ENCODE measurements around the gene ATG101. TPM values are rescaled to one million over a fixed set of nuclear protein-coding genes. Genes with fewer than 3 reads are reported as not detected.
A peak's percentile ranks its signal among the peaks of the same experiment; 100 is the strongest.

Gene ATG101
- total and polyA plus RNA-seq, 5 donors from 2014 or later: 30.1 to 38.2 (median 33.5) TPM

DNA sequence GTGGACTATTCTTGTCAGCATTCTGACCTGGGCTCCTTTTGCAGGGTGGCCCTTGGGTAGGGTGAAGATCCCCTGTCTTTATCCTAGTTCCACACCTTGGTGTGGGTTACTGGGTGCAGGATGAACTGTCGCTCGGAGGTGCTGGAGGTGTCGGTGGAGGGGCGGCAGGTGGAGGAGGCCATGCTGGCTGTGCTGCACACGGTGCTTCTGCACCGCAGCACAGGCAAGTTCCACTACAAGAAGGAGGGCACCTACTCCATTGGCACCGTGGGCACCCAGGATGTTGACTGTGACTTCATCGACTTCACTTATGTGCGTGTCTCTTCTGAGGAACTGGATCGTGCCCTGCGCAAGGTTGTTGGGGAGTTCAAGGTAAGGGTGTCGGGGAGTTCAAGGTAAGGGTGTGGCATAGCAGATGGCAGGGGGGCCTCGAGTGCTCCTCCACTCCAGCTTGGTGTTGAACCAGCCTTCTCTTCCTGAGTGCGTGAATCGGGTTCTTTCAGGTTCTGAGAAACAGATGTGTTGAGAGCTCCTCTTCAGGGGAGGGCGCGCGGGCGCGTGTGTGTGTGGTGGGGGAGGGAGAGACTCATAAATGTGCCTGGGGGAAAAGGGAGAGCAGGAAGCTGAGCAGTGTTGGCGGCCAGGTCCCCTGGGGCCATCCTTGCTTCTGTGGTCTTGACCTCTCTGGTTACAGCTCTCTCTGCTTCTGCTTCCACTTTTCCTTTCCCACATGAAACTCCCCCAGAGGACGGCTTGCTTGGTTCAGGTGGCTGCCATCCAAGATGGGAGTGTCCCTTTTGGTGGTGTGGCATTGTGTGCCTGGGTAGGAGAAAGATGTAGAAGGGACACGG is 4.0 kb downstream of the ATG101 start:
- Histone ChIP-seq H3K36me3 (ENCODE audit: control insufficient read depth, insufficient read depth, low read length) (peaks cover 49% of the 10 kb centered on the region), H3K4me3 (ENCODE audit: low read depth, low read length) (no peak overlapping the region), H3K27me3 (ENCODE audit: control insufficient read depth, insufficient read depth, low read length) (no peaks in the 10 kb centered on the region), H3K4me1 (ENCODE audit: control insufficient read depth, insufficient read depth, low read length, poor library complexity, severe bottlenecking) (peaks cover 31% of the 10 kb centered on the region), H3K9me3 (ENCODE audit: control insufficient read depth in 2 of 2, low read length in 2 of 2) (no peaks in the 10 kb centered on the region), H3K27ac (ENCODE audit: insufficient read depth, low read length, poor library complexity, severe bottlenecking) (no peak overlapping the region)
- peaks cover 10% of the 10 kb centered on the region for H3K27me3 Mint-ChIP-seq
- H3K4me3 Mint-ChIP-seq: peak overlapping the region in 2 of 4 donors; percentile 49 to 62
- peaks cover 17% of the 10 kb centered on the region for H3K36me3 Mint-ChIP-seq
- peaks cover 31 to 58% (median 39%) of the 10 kb centered on the region in 4 donors for H3K4me1 Mint-ChIP-seq
- H3K9me3 Mint-ChIP-seq: no peaks in the 10 kb centered on the region
- DNase-seq: peak in 1 of 3 donors; percentile 50
- no peak for ATAC-seq (ENCODE audit: low read depth in 2 of 2)
- peak overlapping the region in 2 of 3 donors; percentile 27 to 91 for H3K27ac Mint-ChIP-seq

DNA sequence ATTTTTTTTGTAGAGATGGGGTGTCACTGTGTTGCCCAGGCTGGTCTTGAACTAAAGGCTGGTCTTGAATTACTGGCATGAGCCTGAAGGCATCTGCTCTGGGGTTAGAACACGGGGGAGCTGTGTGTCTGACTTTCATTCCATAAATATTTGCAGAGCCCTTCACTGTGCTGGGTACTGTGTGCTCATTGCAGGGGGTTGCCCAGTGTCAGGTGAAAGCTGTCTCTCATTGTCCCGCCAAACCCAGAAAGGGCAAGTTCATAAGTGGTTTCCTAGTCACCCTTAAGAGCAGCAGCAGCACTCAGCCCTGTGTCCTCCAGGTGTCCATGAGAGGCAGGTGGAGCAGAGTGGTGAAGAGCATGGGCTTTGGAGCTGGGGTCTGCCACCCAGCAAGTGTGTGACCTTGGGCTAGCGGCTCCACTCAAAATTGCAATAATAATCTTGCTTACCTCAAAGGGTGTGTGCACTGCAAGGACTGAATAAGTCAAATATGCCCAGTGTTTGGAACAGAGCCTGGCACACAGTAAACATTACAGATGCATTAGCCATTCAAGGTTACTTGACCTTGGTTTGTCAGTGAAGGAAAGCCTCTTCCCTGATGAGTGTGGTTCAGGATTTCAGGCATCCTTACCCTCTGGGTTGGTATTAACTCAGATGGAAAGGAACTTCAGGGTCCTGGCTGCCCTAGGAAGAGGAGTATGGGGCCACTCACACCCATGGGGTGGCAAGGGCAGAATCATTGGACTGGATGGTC is 5.4 kb downstream of the ATG101 start:
- no peak overlapping the region for H3K27ac Mint-ChIP-seq
- no peaks in the 10 kb centered on the region for H3K27me3 ChIP-seq (ENCODE audit: control insufficient read depth, insufficient read depth, low read length)

DNA sequence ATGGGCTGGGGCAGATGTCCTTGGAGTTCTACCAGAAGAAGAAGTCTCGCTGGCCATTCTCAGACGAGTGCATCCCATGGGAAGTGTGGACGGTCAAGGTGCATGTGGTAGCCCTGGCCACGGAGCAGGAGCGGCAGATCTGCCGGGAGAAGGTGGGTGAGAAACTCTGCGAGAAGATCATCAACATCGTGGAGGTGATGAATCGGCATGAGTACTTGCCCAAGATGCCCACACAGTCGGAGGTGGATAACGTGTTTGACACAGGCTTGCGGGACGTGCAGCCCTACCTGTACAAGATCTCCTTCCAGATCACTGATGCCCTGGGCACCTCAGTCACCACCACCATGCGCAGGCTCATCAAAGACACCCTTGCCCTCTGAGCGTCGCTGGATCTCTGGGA is 7.0 kb downstream of the ATG101 start:
- Histone ChIP-seq H3K9me3 (ENCODE audit: control insufficient read depth in 2 of 2, low read length in 2 of 2) (no peaks in the 10 kb centered on the region), H3K4me1 (ENCODE audit: control insufficient read depth, insufficient read depth, low read length, poor library complexity, severe bottlenecking) (peaks cover 7% of the 10 kb centered on the region), H3K27ac (ENCODE audit: insufficient read depth, low read length, poor library complexity, severe bottlenecking) (no peak overlapping the region), H3K27me3 (ENCODE audit: control insufficient read depth, insufficient read depth, low read length) (no peaks in the 10 kb centered on the region), H3K36me3 (ENCODE audit: control insufficient read depth, insufficient read depth, low read length) (peaks cover 55% of the 10 kb centered on the region), H3K4me3 (ENCODE audit: low read depth, low read length) (no peak overlapping the region)
- Mint-ChIP-seq H3K9me3 (no peaks in the 10 kb centered on the region), H3K27ac (no peak overlapping the region), H3K27me3 (no peaks in the 10 kb centered on the region), H3K36me3 (peaks cover 17% of the 10 kb centered on the region), H3K4me1 (peaks cover 7 to 42% (median 23%) of the 10 kb centered on the region in 4 donors), H3K4me3 (no peak overlapping the region)
- ATAC-seq (ENCODE audit: low read depth in 2 of 2): no peak
- no peak for DNase-seq

More for the DNA sequence above, 5.4 kb downstream of the ATG101 start:
- Histone ChIP-seq H3K36me3 (ENCODE audit: control insufficient read depth, insufficient read depth, low read length) (peaks cover 55% of the 10 kb centered on the region), H3K4me3 (ENCODE audit: low read depth, low read length) (no peak overlapping the region), H3K4me1 (ENCODE audit: control insufficient read depth, insufficient read depth, low read length, poor library complexity, severe bottlenecking) (peaks cover 23% of the 10 kb centered on the region), H3K9me3 (ENCODE audit: control insufficient read depth in 2 of 2, low read length in 2 of 2) (no peaks in the 10 kb centered on the region), H3K27ac (ENCODE audit: insufficient read depth, low read length, poor library complexity, severe bottlenecking) (no peak overlapping the region)
- H3K4me1 Mint-ChIP-seq: peaks cover 20 to 49% (median 30%) of the 10 kb centered on the region in 4 donors
- H3K27me3 Mint-ChIP-seq: peaks cover 4% of the 10 kb centered on the region
- no peak overlapping the region for H3K4me3 Mint-ChIP-seq
- ATAC-seq (ENCODE audit: low read depth in 2 of 2) (no peak), DNase-seq (no peak)
- H3K9me3 Mint-ChIP-seq: no peaks in the 10 kb centered on the region
- H3K36me3 Mint-ChIP-seq: peaks cover 17% of the 10 kb centered on the region

DNA sequence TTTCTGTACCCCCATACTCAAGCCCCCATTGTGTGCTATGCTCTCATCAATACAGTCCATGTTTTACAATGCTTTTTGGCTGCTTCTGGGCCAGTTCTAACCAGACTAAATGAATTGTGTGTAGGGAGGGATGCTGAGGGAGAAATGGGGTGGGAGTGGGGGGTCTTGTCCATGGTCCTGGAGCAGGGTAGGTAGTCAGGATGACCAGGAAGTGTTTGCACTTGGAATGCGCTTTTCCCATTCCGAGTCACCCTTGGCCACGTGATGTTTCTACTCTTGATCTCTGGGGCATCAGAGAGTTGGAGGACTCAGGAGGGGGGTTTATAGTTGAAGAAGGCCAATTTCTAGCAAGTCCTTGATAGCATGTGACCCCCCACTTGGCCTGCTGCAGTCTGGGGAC is 8.5 kb downstream of the ATG101 start:
- Histone ChIP-seq H3K4me3 (ENCODE audit: low read depth, low read length) (no peak overlapping the region), H3K27ac (ENCODE audit: insufficient read depth, low read length, poor library complexity, severe bottlenecking) (no peak overlapping the region), H3K36me3 (ENCODE audit: control insufficient read depth, insufficient read depth, low read length) (peaks cover 51% of the 10 kb centered on the region), H3K27me3 (ENCODE audit: control insufficient read depth, insufficient read depth, low read length) (no peaks in the 10 kb centered on the region), H3K9me3 (ENCODE audit: control insufficient read depth in 2 of 2, low read length in 2 of 2) (no peaks in the 10 kb centered on the region), H3K4me1 (ENCODE audit: control insufficient read depth, insufficient read depth, low read length, poor library complexity, severe bottlenecking) (peaks cover 7% of the 10 kb centered on the region)
- H3K4me1 Mint-ChIP-seq: peaks cover 0 to 36% (median 15%) of the 10 kb centered on the region in 4 donors
- DNase-seq: no peak
- ATAC-seq (ENCODE audit: low read depth in 2 of 2): no peak
- no peaks in the 10 kb centered on the region for H3K27me3 Mint-ChIP-seq
- H3K36me3 Mint-ChIP-seq: peaks cover 16% of the 10 kb centered on the region
- H3K4me3 Mint-ChIP-seq: peak overlapping the region in 1 of 4 donors; percentile 30
- H3K27ac Mint-ChIP-seq: no peak overlapping the region
- H3K9me3 Mint-ChIP-seq: no peaks in the 10 kb centered on the region

DNA sequence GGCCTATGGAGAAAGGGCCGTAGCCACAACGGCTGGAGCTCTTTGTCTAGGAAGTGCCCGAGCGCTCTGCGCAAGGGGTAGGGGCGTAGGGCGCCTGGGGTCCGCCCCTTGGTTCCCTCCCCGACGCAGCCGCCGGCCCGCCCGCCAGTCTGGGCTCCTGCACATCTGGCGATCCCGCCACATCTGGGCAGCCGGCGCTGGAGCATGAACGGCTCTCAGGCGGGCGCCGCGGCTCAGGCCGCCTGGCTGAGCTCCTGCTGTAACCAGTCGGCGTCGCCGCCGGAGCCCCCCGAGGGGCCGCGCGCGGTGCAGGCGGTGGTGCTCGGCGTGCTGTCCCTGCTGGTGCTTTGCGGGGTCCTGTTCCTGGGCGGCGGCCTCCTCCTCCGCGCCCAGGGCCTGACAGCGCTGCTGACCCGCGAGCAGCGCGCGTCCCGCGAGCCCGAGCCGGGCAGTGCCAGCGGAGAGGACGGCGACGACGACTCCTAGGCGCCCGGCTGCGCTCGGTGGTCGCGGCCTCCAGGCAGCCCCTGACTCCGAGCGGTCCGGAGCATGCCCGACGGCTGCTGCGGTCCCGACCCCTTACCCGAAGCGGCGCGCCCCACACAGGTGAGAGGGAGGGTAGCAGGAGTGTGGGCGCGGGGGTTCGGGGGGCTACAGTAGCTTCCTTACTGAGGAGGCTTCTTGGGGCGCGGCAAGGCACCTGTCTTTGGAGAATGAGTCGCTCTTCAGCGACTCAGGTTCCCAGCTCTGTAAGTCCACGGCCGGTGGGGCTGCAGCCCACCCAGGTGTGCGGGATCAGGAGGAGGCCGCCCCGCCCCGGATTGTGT is 10.0 kb downstream of the ATG101 start, which contains the start of gene SMIM41:
SMIM41 (plus strand) TSS at position 129 of the 827 bp plus-strand sequence; CDS start at position 205, 76 bp downstream.
- H3K9me3 ChIP-seq (ENCODE audit: control insufficient read depth in 2 of 2, low read length in 2 of 2): no peaks in the 10 kb centered on the region
- Mint-ChIP-seq H3K27ac (peak within 1 kb of the TSS in 1 of 3 donors; percentile 62), H3K27me3 (peaks cover 6% of the 10 kb centered on the region), H3K9me3 (no peaks in the 10 kb centered on the region), H3K4me1 (peaks cover 0 to 30% (median 11%) of the 10 kb centered on the region in 4 donors), H3K36me3 (peaks cover 10% of the 10 kb centered on the region), H3K4me3 (no peak within 1 kb of the TSS)
- H3K27ac ChIP-seq (ENCODE audit: insufficient read depth, low read length, poor library complexity, severe bottlenecking): no peak within 1 kb of the TSS
- H3K36me3 ChIP-seq (ENCODE audit: control insufficient read depth, insufficient read depth, low read length): peaks cover 38% of the 10 kb centered on the region
- no peak within 1 kb of the TSS for H3K4me3 ChIP-seq (ENCODE audit: low read depth, low read length)
- peaks cover 5% of the 10 kb centered on the region for H3K4me1 ChIP-seq (ENCODE audit: control insufficient read depth, insufficient read depth, low read length, poor library complexity, severe bottlenecking)
- DNase-seq (no peak), ATAC-seq (ENCODE audit: low read depth in 2 of 2) (no peak)
- H3K27me3 ChIP-seq (ENCODE audit: control insufficient read depth, insufficient read depth, low read length): no peaks in the 10 kb centered on the region

DNA sequence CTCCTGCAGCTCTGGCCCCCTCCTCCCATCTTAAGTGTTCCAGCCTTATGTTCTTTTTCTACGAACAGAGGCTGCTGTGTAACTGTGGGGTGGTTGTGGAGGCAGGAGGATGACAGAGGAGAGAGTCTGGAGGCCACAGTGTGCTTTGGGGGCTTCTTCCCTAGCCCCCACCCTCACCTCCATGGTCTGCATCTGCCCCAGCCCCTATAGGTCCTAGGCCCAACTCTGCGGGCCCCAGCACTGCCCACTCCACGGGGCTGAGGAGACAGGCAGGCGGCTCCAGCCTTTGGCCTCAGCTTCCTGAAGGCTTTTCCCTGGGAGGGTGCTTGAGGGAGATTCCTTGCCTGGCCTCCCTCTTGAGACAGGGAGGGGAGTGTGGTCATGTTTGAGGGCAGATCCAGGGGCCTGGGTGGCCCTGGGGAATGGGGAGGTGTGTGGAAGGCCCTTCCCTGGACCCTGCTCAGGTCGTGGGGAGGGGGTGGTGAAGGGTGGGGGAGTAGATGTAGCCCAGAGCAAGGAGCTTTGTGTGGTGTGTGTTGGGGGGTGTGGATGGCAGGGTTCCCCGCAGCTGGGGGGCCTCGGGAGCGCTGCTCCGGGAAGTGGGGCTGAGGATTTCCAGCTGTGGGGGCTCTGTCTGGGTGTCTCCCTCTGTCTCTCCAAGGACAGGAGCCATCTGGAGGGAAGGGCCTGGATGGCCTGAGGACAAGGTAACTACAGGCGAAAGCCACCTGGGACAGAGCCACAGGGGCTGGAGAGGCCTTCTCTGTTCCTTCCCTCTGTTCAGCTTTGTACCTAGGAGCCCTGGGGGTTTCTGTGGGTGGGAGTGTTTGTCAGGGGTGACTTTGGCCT is 10.8 kb downstream of the ATG101 start:
- no peak overlapping the region for H3K27ac Mint-ChIP-seq
- peaks cover 6% of the 10 kb centered on the region for H3K27me3 Mint-ChIP-seq

More for the DNA sequence above, 10.8 kb downstream of the ATG101 start:
- peaks cover 0 to 26% (median 11%) of the 10 kb centered on the region in 4 donors for H3K4me1 Mint-ChIP-seq
- H3K4me3 ChIP-seq (ENCODE audit: low read depth, low read length): no peak overlapping the region
- H3K27ac ChIP-seq (ENCODE audit: insufficient read depth, low read length, poor library complexity, severe bottlenecking): no peak overlapping the region
- no peak overlapping the region for H3K4me3 Mint-ChIP-seq
- no peaks in the 10 kb centered on the region for H3K27me3 ChIP-seq (ENCODE audit: control insufficient read depth, insufficient read depth, low read length)
- H3K9me3 ChIP-seq (ENCODE audit: control insufficient read depth in 2 of 2, low read length in 2 of 2): no peaks in the 10 kb centered on the region
- peaks cover 30% of the 10 kb centered on the region for H3K36me3 ChIP-seq (ENCODE audit: control insufficient read depth, insufficient read depth, low read length)
- H3K4me1 ChIP-seq (ENCODE audit: control insufficient read depth, insufficient read depth, low read length, poor library complexity, severe bottlenecking): peaks cover 5% of the 10 kb centered on the region
- H3K36me3 Mint-ChIP-seq: peaks cover 10% of the 10 kb centered on the region
- ATAC-seq (ENCODE audit: low read depth in 2 of 2) (no peak), DNase-seq (no peak)
- no peaks in the 10 kb centered on the region for H3K9me3 Mint-ChIP-seq
